Coronary artery (tissue), 2 donors: ENCODE measurements around the gene PSME1.
A peak's percentile ranks its signal among the peaks of the same experiment; 100 is the strongest.

Source experiments
- DNase-seq: peaks from one replicate; pipeline ENCODE4 v3.0.0-alpha.2; 2017; ENCODE audit warnings: low spot score
- H3K27ac ChIP-seq, 2 donors: fragments of 200-600 bp; sonication (generic); one replicate each; pipeline ENCODE4 v1.5.1; 2016 to 2019
- H3K4me3 ChIP-seq: fragments of 200-600 bp; sonication (generic); 2 replicates; pipeline ENCODE4 v1.5.1; 2016; ENCODE audit warnings: mild to moderate bottlenecking, moderate library complexity
- CTCF ChIP-seq: fragments of 200-600 bp; sonication (generic); IDR thresholded peaks from one replicate; pipeline ENCODE4 v1.5.1; 2019; ENCODE audit warnings: antibody characterized with exemption

Gene PSME1

GRCh38 chr14:24114532-24115421 is 21.2 kb upstream of the PSME1 start, which contains the start of the genes DCAF11 and NRL:
Gene DCAF11, plus strand, starts transcription at chr14:24114777. Its CDS starts 818 bp downstream, at chr14:24115595.
Gene NRL, minus strand, starts transcription at chr14:24114949. Its CDS starts 32,101 bp downstream, at chr14:24082848.
- H3K27ac ChIP-seq, result peak within 1 kb of the TSS; percentile 96 to 98
- peak within 1 kb of the TSS; percentile 82 for H3K4me3 ChIP-seq
- peak; percentile 100 for DNase-seq
- TF ChIP-seq CTCF, result no peak

GRCh38 chr14:24115422-24116127 is 20.4 kb upstream of the PSME1 start:
- TF ChIP-seq CTCF, result no peak
- H3K27ac ChIP-seq, result peak overlapping the region; percentile 96 to 98
- H3K4me3 ChIP-seq, result peak overlapping the region; percentile 82
- no peak for DNase-seq

- no peak for TF ChIP-seq CTCF
- Histone ChIP-seq H3K27ac (no peak overlapping the region), H3K4me3 (peak overlapping the region; percentile 82)
- DNase-seq, result no peak
Measured at GRCh38 chr14:24116128-24116814, 19.7 kb upstream of the PSME1 start.

- no peak for TF ChIP-seq CTCF
Measured at GRCh38 chr14:24117179-24117578, 18.8 kb upstream of the PSME1 start.

GRCh38 chr14:24119691-24120090 is 16.3 kb upstream of the PSME1 start:
- Histone ChIP-seq H3K4me3 (no peak overlapping the region), H3K27ac (no peak overlapping the region)
- TF ChIP-seq CTCF, result no peak
- DNase-seq, result no peak

More at GRCh38 chr14:24117179-24117578, 18.8 kb upstream of the PSME1 start:
- no peak for DNase-seq
- Histone ChIP-seq H3K4me3 (no peak overlapping the region), H3K27ac (no peak overlapping the region)

- TF ChIP-seq CTCF, result no peak
- no peak overlapping the region for H3K4me3 ChIP-seq
- H3K27ac ChIP-seq, result no peak overlapping the region
- no peak for DNase-seq
Measured at GRCh38 chr14:24121210-24121609, 14.8 kb upstream of the PSME1 start.
